Measurements from ENCODE around the gene GABARAP. TPM values are rescaled to one million over a fixed set of nuclear protein-coding genes. Genes with fewer than 3 reads are reported as not detected.

Gene GABARAP
- total RNA-seq, 1 donor from 2014 or later = 908 TPM

DNA sequence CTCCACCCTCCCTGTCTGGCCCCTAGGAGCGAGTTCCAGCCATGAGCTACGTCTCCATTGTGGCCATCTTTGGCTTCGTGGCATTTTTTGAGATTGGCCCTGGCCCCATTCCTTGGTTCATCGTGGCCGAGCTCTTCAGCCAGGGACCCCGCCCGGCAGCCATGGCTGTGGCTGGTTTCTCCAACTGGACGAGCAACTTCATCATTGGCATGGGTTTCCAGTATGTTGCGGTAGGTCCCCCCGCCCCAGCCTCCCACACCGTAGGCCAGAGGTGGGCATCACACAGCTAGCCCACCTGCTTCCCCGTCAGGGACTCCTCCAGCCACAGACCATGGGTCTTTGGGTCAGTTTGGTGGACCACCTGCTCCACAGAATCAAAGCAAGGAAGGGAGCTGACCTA is 43.4 kb upstream of the GABARAP start:
- Mint-ChIP-seq H3K9me3 (ENCODE audit: unreplicated experiment) (no peaks in the 10 kb centered on the region), H3K4me3 (ENCODE audit: unreplicated experiment) (no peak overlapping the region), H3K36me3 (ENCODE audit: unreplicated experiment) (no peaks in the 10 kb centered on the region), H3K4me1 (ENCODE audit: low read depth, unreplicated experiment) (no peaks in the 10 kb centered on the region), H3K27ac (ENCODE audit: unreplicated experiment) (no peak overlapping the region), H3K27me3 (ENCODE audit: unreplicated experiment) (peaks cover 18% of the 10 kb centered on the region)
- no peak for DNase-seq
- no peak for TF ChIP-seq CTCF (IDR thresholded peaks at IDR 0.05; ENCODE audit: partially characterized antibody, unreplicated experiment)

DNA sequence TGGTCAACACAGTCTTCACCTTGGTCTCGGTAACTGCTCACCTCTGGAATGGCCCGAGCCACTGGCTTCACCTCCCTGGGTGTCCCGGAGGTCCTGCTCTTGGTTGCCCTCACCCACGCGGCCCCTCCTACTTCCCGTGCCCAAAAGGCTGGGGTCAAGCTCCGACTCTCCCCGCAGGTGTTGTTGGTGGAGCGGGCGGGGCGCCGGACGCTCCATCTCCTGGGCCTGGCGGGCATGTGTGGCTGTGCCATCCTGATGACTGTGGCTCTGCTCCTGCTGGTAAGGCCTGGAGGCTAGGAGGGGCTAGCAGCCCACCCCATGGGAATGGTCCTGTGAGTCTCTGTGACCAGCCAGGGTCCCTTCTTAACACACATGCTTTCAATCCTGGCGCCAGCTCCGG is 42.7 kb upstream of the GABARAP start:
- TF ChIP-seq CTCF (IDR thresholded peaks at IDR 0.05; ENCODE audit: partially characterized antibody, unreplicated experiment) = no peak
- no peak for DNase-seq
- Mint-ChIP-seq H3K4me1 (ENCODE audit: low read depth, unreplicated experiment) (peaks cover 4% of the 10 kb centered on the region), H3K4me3 (ENCODE audit: unreplicated experiment) (no peak overlapping the region), H3K27ac (ENCODE audit: unreplicated experiment) (no peak overlapping the region), H3K27me3 (ENCODE audit: unreplicated experiment) (peaks cover 20% of the 10 kb centered on the region), H3K36me3 (ENCODE audit: unreplicated experiment) (no peaks in the 10 kb centered on the region), H3K9me3 (ENCODE audit: unreplicated experiment) (peaks cover 2% of the 10 kb centered on the region)

GRCh38 chr17:7283471-7284216 is 41.4 kb upstream of the GABARAP start:
- H3K27me3 Mint-ChIP-seq (ENCODE audit: unreplicated experiment) = peaks cover 22% of the 10 kb centered on the region
- no peaks in the 10 kb centered on the region for H3K36me3 Mint-ChIP-seq (ENCODE audit: unreplicated experiment)
- no peak overlapping the region for H3K4me3 Mint-ChIP-seq (ENCODE audit: unreplicated experiment)
- H3K9me3 Mint-ChIP-seq (ENCODE audit: unreplicated experiment) = peaks cover 2% of the 10 kb centered on the region
- TF ChIP-seq CTCF (IDR thresholded peaks at IDR 0.05; ENCODE audit: partially characterized antibody, unreplicated experiment) = no peak
- no peak for DNase-seq
- H3K4me1 Mint-ChIP-seq (ENCODE audit: low read depth, unreplicated experiment) = peaks cover 4% of the 10 kb centered on the region
- no peak overlapping the region for H3K27ac Mint-ChIP-seq (ENCODE audit: unreplicated experiment)

- H3K4me3 Mint-ChIP-seq (ENCODE audit: unreplicated experiment) = peak overlapping the region; percentile 25
- H3K36me3 Mint-ChIP-seq (ENCODE audit: unreplicated experiment) = no peaks in the 10 kb centered on the region
- TF ChIP-seq CTCF (IDR thresholded peaks at IDR 0.05; ENCODE audit: partially characterized antibody, unreplicated experiment) = no peak
- no peak overlapping the region for H3K27ac Mint-ChIP-seq (ENCODE audit: unreplicated experiment)
- H3K4me1 Mint-ChIP-seq (ENCODE audit: low read depth, unreplicated experiment) = peaks cover 4% of the 10 kb centered on the region
- no peak for DNase-seq
- peaks cover 22% of the 10 kb centered on the region for H3K27me3 Mint-ChIP-seq (ENCODE audit: unreplicated experiment)
- peaks cover 2% of the 10 kb centered on the region for H3K9me3 Mint-ChIP-seq (ENCODE audit: unreplicated experiment)
These were observed 40.6 kb upstream of the GABARAP start for GRCh38 chr17:7282752-7283321.

Measured in glutamatergic neuron (in vitro differentiated cells).